ENCODE measurements around the gene VPS41.
"Not testable (repeated sequence)": the region's sequence is repeated elsewhere in the genome, so short reads cannot be mapped to it uniquely, and the experiment has no call there.

Gene VPS41

DNA sequence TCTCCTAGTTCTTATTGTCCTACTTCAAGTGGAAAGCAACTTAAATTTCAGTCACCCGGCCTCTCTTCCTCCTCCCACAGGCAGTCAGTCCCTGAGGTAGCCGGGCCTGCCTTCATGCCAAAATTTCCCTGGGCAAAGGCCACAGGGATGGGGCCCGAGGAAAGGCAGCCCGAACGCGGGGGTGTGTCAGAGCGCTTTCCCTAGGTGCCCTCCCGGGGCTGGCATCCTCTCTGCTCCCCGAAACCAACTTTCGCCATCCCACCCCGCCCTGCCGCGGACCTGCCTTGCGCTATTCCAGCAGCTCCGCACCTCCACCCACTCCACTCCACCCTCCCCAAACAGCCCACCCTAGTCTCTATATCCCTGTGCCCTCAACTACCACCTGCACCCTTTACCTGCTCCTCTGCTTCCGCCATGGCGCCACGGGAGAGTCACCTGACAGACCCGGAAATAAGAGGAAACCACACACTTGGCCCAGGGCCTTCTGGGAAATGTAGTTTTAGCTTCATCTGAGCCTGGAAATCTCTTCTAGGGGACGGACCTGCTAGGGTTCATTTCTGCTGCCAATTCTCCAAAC, at the start of gene VPS41:
TSS of gene VPS41 (minus strand) at position 433 of the 577 bp plus-strand sequence. CDS start at position 416, 17 bp downstream.
- TF ChIP-seq, protein P1, sequence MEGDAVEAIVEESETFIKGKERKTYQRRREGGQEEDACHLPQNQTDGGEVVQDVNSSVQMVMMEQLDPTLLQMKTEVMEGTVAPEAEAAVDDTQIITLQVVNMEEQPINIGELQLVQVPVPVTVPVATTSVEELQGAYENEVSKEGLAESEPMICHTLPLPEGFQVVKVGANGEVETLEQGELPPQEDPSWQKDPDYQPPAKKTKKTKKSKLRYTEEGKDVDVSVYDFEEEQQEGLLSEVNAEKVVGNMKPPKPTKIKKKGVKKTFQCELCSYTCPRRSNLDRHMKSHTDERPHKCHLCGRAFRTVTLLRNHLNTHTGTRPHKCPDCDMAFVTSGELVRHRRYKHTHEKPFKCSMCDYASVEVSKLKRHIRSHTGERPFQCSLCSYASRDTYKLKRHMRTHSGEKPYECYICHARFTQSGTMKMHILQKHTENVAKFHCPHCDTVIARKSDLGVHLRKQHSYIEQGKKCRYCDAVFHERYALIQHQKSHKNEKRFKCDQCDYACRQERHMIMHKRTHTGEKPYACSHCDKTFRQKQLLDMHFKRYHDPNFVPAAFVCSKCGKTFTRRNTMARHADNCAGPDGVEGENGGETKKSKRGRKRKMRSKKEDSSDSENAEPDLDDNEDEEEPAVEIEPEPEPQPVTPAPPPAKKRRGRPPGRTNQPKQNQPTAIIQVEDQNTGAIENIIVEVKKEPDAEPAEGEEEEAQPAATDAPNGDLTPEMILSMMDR (IDR thresholded peaks at IDR 0.05; ENCODE audit: extremely low read depth, missing control alignments) = no peak
- peak; percentile 79 for DNase-seq (ENCODE audit: low spot score)

DNA sequence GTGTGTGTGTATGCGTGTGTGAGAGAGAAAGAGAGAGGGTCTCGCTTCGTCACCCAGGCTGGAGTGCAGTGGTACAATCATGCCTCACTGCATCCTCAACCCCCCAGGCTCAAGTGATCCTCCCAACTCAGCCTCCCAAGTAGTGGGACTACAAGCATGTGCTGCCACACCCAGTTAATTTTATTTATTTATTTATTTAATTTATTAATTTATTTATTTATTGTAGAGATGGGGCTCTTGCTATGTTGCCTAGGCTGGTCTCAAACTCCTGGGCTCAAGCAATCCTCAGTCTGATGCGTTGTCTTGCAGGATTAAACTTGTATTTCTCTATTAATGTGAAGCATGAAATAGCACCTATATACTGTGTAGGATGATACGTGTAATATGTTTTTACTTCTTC, 46.9 kb upstream of the VPS41 start:
- DNase-seq (ENCODE audit: low spot score) = no peak
- TF ChIP-seq, protein P1 (IDR thresholded peaks at IDR 0.05; ENCODE audit: extremely low read depth, missing control alignments) = no peak

DNA sequence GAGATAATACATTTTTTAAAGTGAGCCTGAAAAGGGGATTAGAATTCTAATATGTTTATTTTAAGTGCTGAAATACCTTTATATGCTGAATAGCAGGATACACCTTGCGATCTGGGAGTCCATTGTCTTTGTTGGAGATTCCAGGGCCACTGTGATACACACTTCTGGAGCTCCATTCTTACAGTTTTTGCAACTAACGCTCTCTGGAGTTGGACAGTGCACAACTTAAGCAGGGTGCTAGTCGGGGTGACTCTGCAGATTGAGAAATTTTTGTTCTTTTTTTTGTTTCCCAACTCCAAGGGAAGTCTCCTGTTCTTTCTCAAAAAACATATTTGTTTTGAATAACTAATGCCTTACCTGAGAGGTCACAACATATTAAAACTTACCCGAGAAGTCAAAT, 45.0 kb upstream of the VPS41 start:
- no peak for DNase-seq (ENCODE audit: low spot score)
- TF ChIP-seq, protein P1 (IDR thresholded peaks at IDR 0.05; ENCODE audit: extremely low read depth, missing control alignments) = no peak

DNA sequence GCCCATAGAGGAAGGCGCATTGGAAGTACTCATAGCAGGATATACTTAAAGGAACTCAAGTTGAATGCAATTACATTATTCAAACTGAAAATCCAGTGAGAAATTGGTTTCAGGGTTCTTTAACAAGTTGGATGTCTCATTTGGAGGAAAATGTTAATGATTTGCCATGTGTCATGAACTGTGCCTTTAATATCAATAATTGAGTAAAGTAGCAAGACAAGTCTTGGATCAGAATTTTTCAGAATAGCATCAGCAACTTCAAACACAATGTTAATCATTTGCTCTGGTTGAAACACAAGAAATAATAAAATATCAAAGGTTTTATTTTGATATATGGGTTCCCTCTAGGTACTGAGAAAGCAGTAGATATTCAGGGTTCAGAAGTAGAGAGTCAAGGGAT, 44.2 kb upstream of the VPS41 start:
- no peak for DNase-seq (ENCODE audit: low spot score)
- TF ChIP-seq, protein P1 (IDR thresholded peaks at IDR 0.05; ENCODE audit: extremely low read depth, missing control alignments) = no peak

DNA sequence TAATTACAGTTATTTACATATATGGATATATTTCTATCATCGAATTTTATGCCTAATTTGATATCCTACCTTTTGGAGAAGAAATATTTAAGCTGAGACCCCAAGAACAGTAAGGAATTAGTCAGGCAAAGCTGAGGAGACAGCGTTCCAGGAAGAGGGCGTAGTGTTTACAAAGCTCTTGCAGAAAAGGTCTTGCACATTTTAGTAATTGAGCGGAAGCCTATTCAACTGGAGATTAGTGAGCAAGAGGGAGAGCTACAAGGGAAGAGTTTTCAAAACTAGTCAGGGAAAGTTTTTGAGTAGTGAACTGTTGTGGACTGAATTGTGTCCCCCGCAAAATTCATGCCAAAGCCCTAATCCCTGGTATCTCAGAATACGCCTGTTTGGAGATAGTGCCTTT, 42.2 kb upstream of the VPS41 start:
- TF ChIP-seq, protein P1 (IDR thresholded peaks at IDR 0.05; ENCODE audit: extremely low read depth, missing control alignments) = no peak
- DNase-seq (ENCODE audit: low spot score) = no peak

DNA sequence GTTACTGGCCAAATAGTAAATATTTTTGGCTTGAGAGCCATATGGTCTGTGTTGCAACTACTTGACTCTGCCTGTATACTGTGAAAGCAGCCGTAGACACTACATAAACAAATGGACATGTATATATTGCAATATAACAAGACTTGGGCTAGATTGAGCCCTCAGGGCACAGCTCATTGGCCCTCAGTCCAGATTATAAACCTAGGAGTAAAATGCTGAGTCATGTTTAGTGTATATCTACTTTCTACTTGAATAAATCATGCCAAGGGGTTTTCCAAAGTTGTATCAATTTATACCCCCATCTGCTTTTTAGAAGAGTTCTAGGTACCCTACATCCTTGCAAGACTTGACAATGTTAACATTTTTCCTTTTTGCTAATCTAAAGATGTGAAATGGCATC, 41.3 kb upstream of the VPS41 start:
- TF ChIP-seq, protein P1 (IDR thresholded peaks at IDR 0.05; ENCODE audit: extremely low read depth, missing control alignments) = no peak
- DNase-seq (ENCODE audit: low spot score) = no peak

DNA sequence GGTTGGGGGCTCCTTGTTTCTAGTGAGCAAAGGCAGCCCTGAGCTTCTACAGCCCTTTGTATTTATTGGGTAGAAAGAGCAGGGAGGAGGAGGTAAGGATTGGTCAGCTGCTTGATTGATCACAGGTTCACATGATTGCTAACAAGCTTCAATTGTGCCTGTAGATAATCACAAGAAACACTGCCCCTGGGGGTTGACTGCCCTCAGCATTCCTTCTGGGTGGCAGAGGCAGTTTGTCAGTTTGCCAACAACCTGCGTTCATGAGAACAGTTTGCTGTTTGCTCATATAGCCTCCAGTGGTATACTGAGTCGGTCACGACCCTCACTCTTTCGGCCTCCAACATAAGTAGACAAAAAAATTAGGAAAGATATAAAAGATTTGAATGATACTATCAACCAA, 38.5 kb upstream of the VPS41 start:
- not testable (repeated sequence) for DNase-seq (ENCODE audit: low spot score)

DNA sequence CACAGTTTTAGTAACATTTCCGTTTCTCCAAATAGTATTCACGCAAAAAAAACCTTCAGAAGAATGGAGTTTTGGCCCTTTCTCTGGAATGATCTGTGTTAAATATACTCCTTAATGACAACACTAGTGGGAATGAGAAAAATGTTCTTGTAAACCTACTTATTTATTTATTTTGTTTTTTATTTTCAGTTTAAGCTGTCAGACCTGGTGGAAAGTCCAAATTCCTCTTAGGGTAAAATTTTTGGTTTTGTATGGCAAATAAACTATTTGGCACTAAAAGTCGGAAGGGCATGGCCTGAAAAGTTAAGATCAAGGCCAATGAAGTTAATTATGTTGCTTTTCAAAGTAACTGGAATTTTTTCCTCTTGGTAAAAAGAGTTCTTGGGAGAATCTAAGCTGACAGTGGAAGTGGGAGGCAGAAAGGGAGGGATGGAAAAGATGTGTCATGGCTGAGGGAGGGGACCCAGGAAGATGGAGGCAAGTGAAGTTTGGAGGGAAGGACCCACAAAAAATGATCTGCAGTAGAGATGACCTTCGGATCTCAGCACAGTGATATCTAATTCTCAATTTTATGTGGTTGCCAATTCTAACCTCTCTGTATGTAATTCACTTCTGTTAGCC, 33.5 kb upstream of the VPS41 start:
- TF ChIP-seq, protein P1 (IDR thresholded peaks at IDR 0.05; ENCODE audit: extremely low read depth, missing control alignments) = no peak
- DNase-seq (ENCODE audit: low spot score) = no peak
